Parathyroid adenoma (tissue), 2 donors: ENCODE results near the gene OR8B4.
"Not testable (repeated sequence)": the region's sequence is repeated elsewhere in the genome, so short reads cannot be mapped to it uniquely, and the experiment has no call there.

Experiments used
- H2AFZ ChIP-seq: fragments of 300-600 bp; sonication (generic); one replicate; pipeline ENCODE4 v1.7.0; 2017; ENCODE audit warnings: antibody characterized with exemption, mild to moderate bottlenecking
- H3K27ac ChIP-seq: fragments of 300-600 bp; sonication (generic); one replicate; pipeline ENCODE4 v1.7.0; 2017
- H3K27me3 ChIP-seq: fragments of 300-600 bp; sonication (generic); one replicate; pipeline ENCODE4 v1.7.0; 2017; ENCODE audit warnings: low read length; ENCODE audit not compliant: control insufficient read depth, insufficient read depth
- H3K36me3 ChIP-seq: fragments of 300-600 bp; sonication (generic); one replicate; pipeline ENCODE4 v1.7.0; 2017; ENCODE audit warnings: low read length; ENCODE audit not compliant: control insufficient read depth, insufficient read depth
- H3K4me1 ChIP-seq: fragments of 300-600 bp; sonication (generic); one replicate; pipeline ENCODE4 v1.7.0; 2017; ENCODE audit warnings: control low read depth
- H3K4me2 ChIP-seq: fragments of 300-600 bp; sonication (generic); one replicate; pipeline ENCODE4 v1.7.0; 2017; ENCODE audit warnings: low read length
- H3K4me3 ChIP-seq: fragments of 300-600 bp; sonication (generic); one replicate; pipeline ENCODE4 v1.7.0; 2017; ENCODE audit warnings: low read depth, low read length
- H3K79me2 ChIP-seq: fragments of 300-600 bp; sonication (generic); one replicate; pipeline ENCODE4 v1.7.0; 2017; ENCODE audit warnings: control low read depth
- H3K9ac ChIP-seq: fragments of 300-600 bp; sonication (generic); one replicate; pipeline ENCODE4 v1.7.0; 2017; ENCODE audit warnings: mild to moderate bottlenecking
- H3K9me3 ChIP-seq: fragments of 300-600 bp; sonication (generic); one replicate; pipeline ENCODE4 v1.7.0; 2017; ENCODE audit warnings: low read length; ENCODE audit not compliant: control insufficient read depth
- CTCF ChIP-seq: fragments of 300-600 bp; sonication (generic); IDR thresholded peaks from one replicate; pipeline ENCODE4 v1.7.0; 2017; ENCODE audit warnings: antibody characterized with exemption, mild to moderate bottlenecking
- donor health status: primary hyperparathyroidism.

Gene OR8B4

GRCh38 chr11:124421043-124421442 lies 3.6 kb downstream of the OR8B4 start:
- H2AFZ ChIP-seq = no peak overlapping the region
- TF ChIP-seq CTCF = no peak

GRCh38 chr11:124415356-124415923 lies 9.2 kb downstream of the OR8B4 start:
- TF ChIP-seq CTCF = peak; percentile 43
- Histone ChIP-seq H2AFZ (no peak overlapping the region), H3K79me2 (no peaks in the 10 kb centered on the region), H3K9me3 (no peaks in the 10 kb centered on the region), H3K4me2 (no peak overlapping the region), H3K27ac (no peak overlapping the region), H3K36me3 (no peaks in the 10 kb centered on the region), H3K9ac (no peak overlapping the region), H3K4me3 (no peak overlapping the region), H3K4me1 (no peaks in the 10 kb centered on the region), H3K27me3 (no peaks in the 10 kb centered on the region)

More at GRCh38 chr11:124421043-124421442, 3.6 kb downstream of the OR8B4 start:
- no peak overlapping the region for H3K9ac ChIP-seq
- no peaks in the 10 kb centered on the region for H3K36me3 ChIP-seq
- H3K4me1 ChIP-seq = no peaks in the 10 kb centered on the region
- no peak overlapping the region for H3K27ac ChIP-seq
- H3K79me2 ChIP-seq = no peaks in the 10 kb centered on the region
- no peaks in the 10 kb centered on the region for H3K9me3 ChIP-seq
- H3K4me2 ChIP-seq = no peak overlapping the region
- H3K4me3 ChIP-seq = no peak overlapping the region
- no peaks in the 10 kb centered on the region for H3K27me3 ChIP-seq

GRCh38 chr11:124409906-124410305 lies 14.8 kb downstream of the OR8B4 start:
- no peak overlapping the region for H2AFZ ChIP-seq
- H3K4me3 ChIP-seq = no peak overlapping the region
- no peak overlapping the region for H3K4me2 ChIP-seq
- no peaks in the 10 kb centered on the region for H3K9me3 ChIP-seq
- H3K27me3 ChIP-seq = no peaks in the 10 kb centered on the region
- no peak overlapping the region for H3K9ac ChIP-seq
- no peak overlapping the region for H3K27ac ChIP-seq
- no peaks in the 10 kb centered on the region for H3K79me2 ChIP-seq
- H3K4me1 ChIP-seq = no peaks in the 10 kb centered on the region
- H3K36me3 ChIP-seq = no peaks in the 10 kb centered on the region
- no peak for TF ChIP-seq CTCF

- H3K4me1 ChIP-seq = no peaks in the 10 kb centered on the region
- no peak overlapping the region for H3K27ac ChIP-seq
- no peak overlapping the region for H3K9ac ChIP-seq
- no peaks in the 10 kb centered on the region for H3K27me3 ChIP-seq
- no peaks in the 10 kb centered on the region for H3K9me3 ChIP-seq
- H3K79me2 ChIP-seq = no peaks in the 10 kb centered on the region
- no peak overlapping the region for H3K4me2 ChIP-seq
- H3K36me3 ChIP-seq = no peaks in the 10 kb centered on the region
- H3K4me3 ChIP-seq = no peak overlapping the region
- no peak overlapping the region for H2AFZ ChIP-seq
- TF ChIP-seq CTCF = no peak
These were observed 19.1 kb downstream of the OR8B4 start for GRCh38 chr11:124405581-124405980.

- not testable (repeated sequence) for H3K27ac ChIP-seq, H3K9ac ChIP-seq, H2AFZ ChIP-seq, H3K79me2 ChIP-seq, H3K4me1 ChIP-seq, H3K36me3 ChIP-seq, H3K4me3 ChIP-seq, H3K27me3 ChIP-seq, H3K4me2 ChIP-seq, H3K9me3 ChIP-seq
These were observed 21.5 kb downstream of the OR8B4 start for GRCh38 chr11:124403186-124403585.
